CD8-positive, alpha-beta memory T cell (primary cell): ENCODE data around the gene GNA12. TPM values are rescaled to one million over a fixed set of nuclear protein-coding genes. Genes with fewer than 3 reads are reported as not detected.

Experiments
- CTCF ChIA-PET: fragments of 350-600 bp; sonication (Branson Sonifier 250); formaldehyde crosslinking; loops from one replicate; lab custom pipeline; 2021; ENCODE audit warnings: antibody characterized with exemption; lab: Charles Lee
- POLR2A ChIA-PET: fragments of 350-600 bp; sonication (Branson Sonifier 250); formaldehyde crosslinking; loops from one replicate; lab custom pipeline; 2021; ENCODE audit warnings: antibody characterized with exemption; lab: Charles Lee
- DNase-seq, 5 donors: peaks; one replicate each; pipeline versions ENCODE4 v3.0.0 to v3.0.0-alpha.2; 2020 to 2022; ENCODE audit warnings: mixed read lengths in 1 of 5
- H3K27ac ChIP-seq: one replicate; pipeline ENCODE4 v1.7.0; 2013; ENCODE audit warnings: low read depth, mild to moderate bottlenecking, low read length, moderate library complexity
- H3K27me3 ChIP-seq: 2 replicates; pipeline ENCODE4 v1.7.0; 2013; ENCODE audit warnings: low read length, mild to moderate bottlenecking; ENCODE audit not compliant: insufficient read depth, poor library complexity, severe bottlenecking
- H3K36me3 ChIP-seq: 2 replicates; pipeline ENCODE4 v1.7.0; 2013; ENCODE audit warnings: mild to moderate bottlenecking, low read length, moderate library complexity; ENCODE audit not compliant: insufficient read depth
- H3K4me1 ChIP-seq: 2 replicates; pipeline ENCODE4 v1.7.0; 2013; ENCODE audit warnings: mild to moderate bottlenecking, low read length, moderate library complexity; ENCODE audit not compliant: insufficient read depth
- H3K4me3 ChIP-seq: 2 replicates; pipeline ENCODE4 v1.7.0; 2013; ENCODE audit warnings: mild to moderate bottlenecking, low read length
- H3K9me3 ChIP-seq: 2 replicates; pipeline ENCODE4 v1.7.0; 2013; ENCODE audit warnings: mild to moderate bottlenecking, low read length
- H3K27ac Mint-ChIP-seq, 8 donors: one replicate each; pipeline ENCODE4 v1.8.0; 2020 to 2021; ENCODE audit warnings: mixed read lengths in 8 of 8, mild to moderate bottlenecking in 6 of 8, inconsistent platforms in 3 of 8, moderate library complexity in 3 of 8
- H3K27me3 Mint-ChIP-seq, 2 donors: one replicate each; pipeline ENCODE4 v1.8.0; 2020 to 2021; ENCODE audit warnings: mixed read lengths in 2 of 2, mild to moderate bottlenecking in 1 of 2, moderate library complexity in 1 of 2
- H3K36me3 Mint-ChIP-seq, 3 donors: one replicate each; pipeline ENCODE4 v1.8.0; 2020 to 2021; ENCODE audit warnings: mixed read lengths in 3 of 3, inconsistent platforms in 1 of 3, mild to moderate bottlenecking in 1 of 3
- H3K4me1 Mint-ChIP-seq, 3 donors: one replicate each; pipeline ENCODE4 v1.8.0; 2020 to 2021; ENCODE audit warnings: mixed read lengths in 3 of 3, inconsistent platforms in 1 of 3, mild to moderate bottlenecking in 1 of 3
- H3K4me3 Mint-ChIP-seq, 7 donors: one replicate each; pipeline ENCODE4 v1.8.0; 2020 to 2021; ENCODE audit warnings: mixed read lengths in 7 of 7, mild to moderate bottlenecking in 6 of 7, moderate library complexity in 4 of 7, inconsistent platforms in 2 of 7
- H3K9me3 Mint-ChIP-seq, 5 donors: one replicate each; pipeline ENCODE4 v1.8.0; 2020 to 2022; ENCODE audit warnings: mixed read lengths in 5 of 5, mild to moderate bottlenecking in 3 of 5, moderate library complexity in 2 of 5, inconsistent platforms in 1 of 5
- polyA plus RNA-seq: library from polyadenylated mRNA; unstranded; fragments of 300-500 nt; fragmentation: Illumina TruSeq; gene quantifications from one replicate; pipeline ENCODE4 v1.2.3, GENCODE V29; 2021
- total RNA-seq, 2 experiments: library from RNA; stranded (reverse); gene quantifications; one replicate each; pipeline ENCODE4 v1.2.3, GENCODE V29; 2021

The GNA12 gene
- total and polyA plus RNA-seq, 3 experiments from 2014 or later: 11.2 to 21.2 (median 20.6) TPM

GRCh38 chr7:2807845-2808772, 36.0 kb downstream of the GNA12 start:
- no peak for DNase-seq
- Histone ChIP-seq H3K9me3 (no peaks in the 10 kb centered on the region), H3K36me3 (no peaks in the 10 kb centered on the region), H3K27me3 (no peaks in the 10 kb centered on the region), H3K4me1 (peaks cover under 1% of the 10 kb centered on the region), H3K4me3 (no peak overlapping the region), H3K27ac (no peak overlapping the region)
- CTCF ChIA-PET: no interaction called here
- Mint-ChIP-seq H3K36me3 (peaks cover 0 to 3% (median 0%) of the 10 kb centered on the region in 3 donors), H3K9me3 (no peaks in the 10 kb centered on the region), H3K27ac (peak overlapping the region in 1 of 8 donors; percentile 42), H3K4me3 (no peak overlapping the region), H3K27me3 (peaks cover 0 to 2% of the 10 kb centered on the region in 2 donors), H3K4me1 (peaks cover 3 to 25% (median 12%) of the 10 kb centered on the region in 3 donors)
- POLR2A ChIA-PET: no interaction called here

DNA sequence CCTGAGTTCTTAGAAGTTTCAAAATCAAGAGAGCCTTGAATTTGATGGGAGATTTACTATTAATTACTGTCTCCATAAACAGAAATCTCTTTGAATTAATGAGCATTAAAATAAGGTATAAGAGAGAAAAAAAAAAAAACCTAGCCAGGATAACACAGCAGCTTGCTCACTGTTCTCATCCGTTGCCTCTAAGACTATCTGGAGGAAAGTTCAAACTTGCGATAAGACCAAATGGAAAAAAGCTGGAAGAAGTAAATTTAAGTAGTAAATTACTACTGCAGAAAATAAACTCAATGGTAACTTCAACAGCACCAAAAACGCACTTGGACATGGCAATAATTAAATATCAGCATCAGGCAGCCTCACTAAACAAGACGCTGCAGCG, 36.7 kb downstream of the GNA12 start:
- Histone ChIP-seq H3K9me3 (no peaks in the 10 kb centered on the region), H3K4me3 (no peak overlapping the region), H3K27me3 (no peaks in the 10 kb centered on the region), H3K4me1 (peaks cover 7% of the 10 kb centered on the region), H3K36me3 (no peaks in the 10 kb centered on the region), H3K27ac (no peak overlapping the region)
- Mint-ChIP-seq H3K4me3 (no peak overlapping the region), H3K9me3 (no peaks in the 10 kb centered on the region), H3K36me3 (peaks cover 0 to 3% (median 0%) of the 10 kb centered on the region in 3 donors), H3K27ac (no peak overlapping the region), H3K4me1 (peaks cover 3 to 31% (median 19%) of the 10 kb centered on the region in 3 donors), H3K27me3 (peaks cover 0 to 2% of the 10 kb centered on the region in 2 donors)
- DNase-seq: no peak
- ChIA-PET POLR2A (no interaction called here), CTCF (no interaction called here)

DNA sequence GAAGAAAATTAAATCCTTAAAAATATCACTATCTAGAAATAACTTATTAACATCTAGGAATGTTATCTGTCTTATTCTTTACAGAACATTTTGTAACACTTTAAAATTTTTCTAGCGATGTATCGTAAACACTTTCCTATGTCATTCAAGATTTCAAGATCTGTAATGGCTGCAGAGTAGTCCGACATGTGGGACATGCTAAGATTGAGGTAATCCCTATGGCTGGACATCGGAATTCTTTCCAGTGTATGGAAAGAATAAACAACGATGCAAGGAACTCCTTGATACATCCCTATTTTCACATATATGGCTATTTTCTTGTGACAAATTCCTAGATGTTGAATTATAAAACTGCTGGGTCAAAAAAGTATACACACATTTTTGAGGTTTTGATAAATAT, 37.5 kb downstream of the GNA12 start:
- no peak overlapping the region for H3K4me3 Mint-ChIP-seq
- ChIA-PET POLR2A (no interaction called here), CTCF (no interaction called here)
- no peak for DNase-seq
- H3K9me3 Mint-ChIP-seq: no peaks in the 10 kb centered on the region
- no peaks in the 10 kb centered on the region for H3K27me3 ChIP-seq
- no peak overlapping the region for H3K27ac ChIP-seq
- peaks cover 4 to 39% (median 27%) of the 10 kb centered on the region in 3 donors for H3K4me1 Mint-ChIP-seq
- H3K27ac Mint-ChIP-seq: no peak overlapping the region
- H3K36me3 Mint-ChIP-seq: peaks cover 0 to 3% (median 0%) of the 10 kb centered on the region in 3 donors
- no peaks in the 10 kb centered on the region for H3K36me3 ChIP-seq
- H3K4me1 ChIP-seq: peaks cover 13% of the 10 kb centered on the region
- H3K4me3 ChIP-seq: no peak overlapping the region
- H3K27me3 Mint-ChIP-seq: peaks cover 0 to 2% of the 10 kb centered on the region in 2 donors
- H3K9me3 ChIP-seq: no peaks in the 10 kb centered on the region

GRCh38 chr7:2805213-2805944, 38.7 kb downstream of the GNA12 start:
- POLR2A ChIA-PET: no interaction called here
- Histone ChIP-seq H3K4me3 (no peak overlapping the region), H3K36me3 (no peaks in the 10 kb centered on the region), H3K9me3 (no peaks in the 10 kb centered on the region), H3K4me1 (peaks cover 18% of the 10 kb centered on the region), H3K27me3 (no peaks in the 10 kb centered on the region), H3K27ac (no peak overlapping the region)
- CTCF ChIA-PET: interaction anchor here (1.5 kb wide), 1 partner anchor 10 kb away, joined by 4 read pairs; no protein-coding TSS in a partner anchor
- DNase-seq: no peak
- Mint-ChIP-seq H3K9me3 (no peaks in the 10 kb centered on the region), H3K27me3 (no peaks in the 10 kb centered on the region), H3K4me1 (peaks cover 10 to 40% (median 36%) of the 10 kb centered on the region in 3 donors), H3K4me3 (no peak overlapping the region), H3K27ac (no peak overlapping the region), H3K36me3 (peaks cover 0 to 3% (median 0%) of the 10 kb centered on the region in 3 donors)

- Mint-ChIP-seq H3K9me3 (no peaks in the 10 kb centered on the region), H3K27me3 (no peaks in the 10 kb centered on the region), H3K36me3 (peaks cover 0 to 3% (median 0%) of the 10 kb centered on the region in 3 donors), H3K4me3 (no peak overlapping the region), H3K4me1 (peaks cover 15 to 51% (median 39%) of the 10 kb centered on the region in 3 donors), H3K27ac (no peak overlapping the region)
- Histone ChIP-seq H3K9me3 (no peaks in the 10 kb centered on the region), H3K4me3 (no peak overlapping the region), H3K27ac (no peak overlapping the region), H3K27me3 (no peaks in the 10 kb centered on the region), H3K4me1 (peaks cover 18% of the 10 kb centered on the region), H3K36me3 (no peaks in the 10 kb centered on the region)
- POLR2A ChIA-PET: no interaction called here
- CTCF ChIA-PET: interaction anchor here (1.5 kb wide), 1 partner anchor 9 kb away, joined by 4 read pairs; no protein-coding TSS in a partner anchor
- DNase-seq: no peak
Observed at GRCh38 chr7:2804227-2804763, 39.8 kb downstream of the GNA12 start.

GRCh38 chr7:2803755-2804154, 40.4 kb downstream of the GNA12 start:
- H3K4me3 ChIP-seq: no peak overlapping the region
- Mint-ChIP-seq H3K4me3 (no peak overlapping the region), H3K36me3 (peaks cover 0 to 3% (median 0%) of the 10 kb centered on the region in 3 donors), H3K4me1 (peaks cover 18 to 52% (median 34%) of the 10 kb centered on the region in 3 donors), H3K9me3 (no peaks in the 10 kb centered on the region), H3K27me3 (peaks cover 0 to 2% of the 10 kb centered on the region in 2 donors), H3K27ac (no peak overlapping the region)
- ChIA-PET POLR2A (no interaction called here), CTCF (no interaction called here)
- no peaks in the 10 kb centered on the region for H3K9me3 ChIP-seq
- peaks cover 18% of the 10 kb centered on the region for H3K4me1 ChIP-seq
- no peaks in the 10 kb centered on the region for H3K36me3 ChIP-seq
- no peak for DNase-seq
- H3K27ac ChIP-seq: no peak overlapping the region
- H3K27me3 ChIP-seq: no peaks in the 10 kb centered on the region

DNA sequence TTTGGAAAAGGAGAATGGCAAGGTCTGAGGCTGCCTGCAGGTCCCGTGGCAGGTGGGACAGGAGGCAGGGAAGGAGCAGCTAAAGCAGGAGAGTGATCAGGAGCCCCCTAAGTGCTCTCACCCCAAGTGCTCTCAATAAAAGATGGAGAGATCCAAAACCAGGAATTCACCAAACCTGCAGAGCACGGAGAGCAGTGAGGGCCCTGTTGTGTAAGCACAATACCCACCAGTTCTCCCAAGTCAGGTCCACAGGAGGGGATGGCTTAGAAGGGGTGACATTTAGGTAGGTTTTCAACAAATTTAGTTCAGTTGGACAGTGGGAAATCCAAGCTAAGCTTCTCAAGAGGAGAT, 40.8 kb downstream of the GNA12 start:
- ChIA-PET POLR2A (no interaction called here), CTCF (no interaction called here)
- Mint-ChIP-seq H3K36me3 (peaks cover 0 to 3% (median 0%) of the 10 kb centered on the region in 3 donors), H3K4me1 (peaks cover 18 to 54% (median 34%) of the 10 kb centered on the region in 3 donors), H3K4me3 (no peak overlapping the region), H3K9me3 (no peaks in the 10 kb centered on the region), H3K27ac (no peak overlapping the region), H3K27me3 (peaks cover 0 to 2% of the 10 kb centered on the region in 2 donors)
- Histone ChIP-seq H3K4me3 (no peak overlapping the region), H3K36me3 (no peaks in the 10 kb centered on the region), H3K27ac (no peak overlapping the region), H3K4me1 (peaks cover 18% of the 10 kb centered on the region), H3K9me3 (no peaks in the 10 kb centered on the region), H3K27me3 (no peaks in the 10 kb centered on the region)
- DNase-seq: no peak
